Measurements from ENCODE around the gene SPEF2.

DNA sequence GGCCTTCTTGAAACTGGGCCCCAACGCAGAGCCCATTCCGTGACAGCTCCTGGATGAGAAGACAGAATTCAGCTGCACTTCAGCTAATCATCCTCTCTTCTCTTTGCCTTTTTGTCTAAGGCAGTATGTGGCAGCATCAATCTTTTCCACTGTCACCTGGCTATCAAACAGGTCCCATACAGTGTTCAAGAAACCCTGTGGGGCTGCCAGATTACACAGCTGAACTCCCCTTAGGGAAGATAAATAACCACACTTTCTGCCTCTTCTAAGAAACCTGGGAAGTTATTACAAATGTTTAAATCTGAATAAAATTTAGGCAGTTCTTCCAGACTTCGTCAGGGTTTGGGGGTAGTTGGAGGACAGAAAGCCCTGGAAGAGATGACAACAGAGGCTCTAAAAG, 61.0 kb downstream of the SPEF2 start:
- TF ChIP-seq ZNF274 (IDR thresholded peaks at IDR 0.05; ENCODE audit: low read depth, low read length) (no peak), YY1 (IDR thresholded peaks at IDR 0.05; ENCODE audit: insufficient read depth, insufficient read length) (no peak)

Measured in NT2/D1 (cell line).